ENCODE data around the gene ITPR3. TPM values are rescaled to one million over a fixed set of nuclear protein-coding genes. Genes with fewer than 3 reads are reported as not detected.

ITPR3 gene
- total and polyA plus RNA-seq, 10 donors: 9.9 to 95.6 (median 62.1) TPM

GRCh38 chr6:33696076-33696475 is 75.0 kb downstream of the ITPR3 start:
- WGBS, 5 donors: 69 to 88% (median 73%) methylated on average over 10 of the region's 10 CpGs
- intact Hi-C loops (cut with DNase I; ENCODE audit: low total_unique reads): no loop called here
- TF ChIP-seq CTCF (IDR thresholded peaks at IDR 0.05 in 8 of 11, conservative IDR thresholded peaks at IDR 0.05 in 3 of 11) (no peak), POLR2A (IDR thresholded peaks at IDR 0.05) (no peak), POLR2AphosphoS5 (IDR thresholded peaks at IDR 0.05) (no peak)
- H3K27ac ChIP-seq: peak overlapping the region; percentile 62 to 91 (median 81)
- H3K4me1 ChIP-seq: peaks cover 66 to 100% (median 93%) of the 10 kb centered on the region in 6 donors
- no peak for DNase-seq
- H3K27me3 ChIP-seq (replicated peaks in 1 of 7): no peaks in the 10 kb centered on the region
- no peaks in the 10 kb centered on the region for H3K9me3 ChIP-seq
- H3K36me3 ChIP-seq: peaks cover 0 to 87% (median 33%) of the 10 kb centered on the region in 6 donors
- H3K4me3 ChIP-seq: no peak overlapping the region

GRCh38 chr6:33696548-33697518 is 75.7 kb downstream of the ITPR3 start:
- Histone ChIP-seq H3K9me3 (no peaks in the 10 kb centered on the region), H3K4me3 (peak overlapping the region in 1 of 8 donors; percentile 39), H3K36me3 (peaks cover 2 to 86% (median 27%) of the 10 kb centered on the region in 6 donors), H3K27me3 (replicated peaks in 1 of 7) (no peaks in the 10 kb centered on the region), H3K4me1 (peaks cover 66 to 100% (median 92%) of the 10 kb centered on the region in 6 donors), H3K27ac (peak overlapping the region; percentile 62 to 91 (median 81))
- 8 to 28% (median 23%) methylated on average over 15 of the region's 15 CpGs for WGBS, 5 donors
- intact Hi-C loops (cut with DNase I; ENCODE audit: low total_unique reads): no loop called here
- TF ChIP-seq CTCF (IDR thresholded peaks at IDR 0.05 in 8 of 11, conservative IDR thresholded peaks at IDR 0.05 in 3 of 11): peak in 2 of 11 experiments; percentile 7 to 14
- TF ChIP-seq POLR2A (IDR thresholded peaks at IDR 0.05): no peak
- peak; percentile 31 to 80 (median 54) for TF ChIP-seq POLR2AphosphoS5 (IDR thresholded peaks at IDR 0.05)
- peak; percentile 86 for DNase-seq

- peak; percentile 76 for DNase-seq
- H3K27me3 ChIP-seq (replicated peaks in 1 of 7): no peaks in the 10 kb centered on the region
- no peaks in the 10 kb centered on the region for H3K9me3 ChIP-seq
- intact Hi-C loops (cut with DNase I; ENCODE audit: low total_unique reads): no loop called here
- H3K4me3 ChIP-seq: no peak overlapping the region
- H3K36me3 ChIP-seq: peaks cover 2 to 76% (median 24%) of the 10 kb centered on the region in 6 donors
- H3K4me1 ChIP-seq: peaks cover 58 to 98% (median 86%) of the 10 kb centered on the region in 6 donors
- 92 to 97% (median 93%) methylated on average over 10 of the region's 10 CpGs for WGBS, 5 donors
- TF ChIP-seq POLR2A (IDR thresholded peaks at IDR 0.05) (no peak), POLR2AphosphoS5 (IDR thresholded peaks at IDR 0.05) (peak in 2 of 3 donors; percentile 12 to 38)
- H3K27ac ChIP-seq: peak overlapping the region in 7 of 8 donors; percentile 68 to 91 (median 82)
These were observed 76.7 kb downstream of the ITPR3 start for GRCh38 chr6:33697845-33698244.

- H3K36me3 ChIP-seq: peaks cover 2 to 69% (median 22%) of the 10 kb centered on the region in 6 donors
- no peaks in the 10 kb centered on the region for H3K9me3 ChIP-seq
- 72 to 80% (median 79%) methylated on average over 10 of the region's 10 CpGs for WGBS, 5 donors
- H3K27me3 ChIP-seq (replicated peaks in 1 of 7): no peaks in the 10 kb centered on the region
- H3K4me1 ChIP-seq: peaks cover 52 to 94% (median 80%) of the 10 kb centered on the region in 6 donors
- H3K27ac ChIP-seq: peak overlapping the region in 5 of 8 donors; percentile 21 to 91 (median 80)
- DNase-seq: peak; percentile 56
- H3K4me3 ChIP-seq: no peak overlapping the region
- TF ChIP-seq CTCF (IDR thresholded peaks at IDR 0.05 in 8 of 11, conservative IDR thresholded peaks at IDR 0.05 in 3 of 11) (no peak), POLR2AphosphoS5 (IDR thresholded peaks at IDR 0.05) (no peak), POLR2A (IDR thresholded peaks at IDR 0.05) (no peak)
- intact Hi-C loops (cut with DNase I; ENCODE audit: low total_unique reads): no loop called here
These were observed 77.4 kb downstream of the ITPR3 start for GRCh38 chr6:33698494-33698893.

Measured in spleen (tissue), 11 donors.